HG03558 (cell line): Measurements from ENCODE around the gene SLC7A11.

Experiments used
- ATAC-seq: cut with Tn5 transposase; IDR thresholded peaks from one replicate; pipeline ENCODE4 v1.9.1; 2021; ENCODE audit warnings: moderate number of reproducible peaks; ENCODE audit not compliant: unreplicated experiment; ENCODE audit errors: extremely low read depth

Gene SLC7A11

GRCh38 chr4:138177278-138177968 lies 64.7 kb downstream of the SLC7A11 start:
- no peak for ATAC-seq

GRCh38 chr4:138174981-138175794 lies 67.0 kb downstream of the SLC7A11 start:
- ATAC-seq: no peak

- ATAC-seq: no peak
These were observed 77.9 kb downstream of the SLC7A11 start for GRCh38 chr4:138164208-138164607.

- no peak for ATAC-seq
These were observed 79.0 kb downstream of the SLC7A11 start for GRCh38 chr4:138163171-138163570.

GRCh38 chr4:138162259-138162658 lies 79.9 kb downstream of the SLC7A11 start:
- no peak for ATAC-seq

GRCh38 chr4:138161351-138161750 lies 80.8 kb downstream of the SLC7A11 start:
- ATAC-seq: no peak

GRCh38 chr4:138158746-138159297 lies 83.3 kb downstream of the SLC7A11 start:
- ATAC-seq: peak; percentile 54

- no peak for ATAC-seq
These were observed 101.3 kb downstream of the SLC7A11 start for GRCh38 chr4:138140879-138141278.

GRCh38 chr4:138138774-138139173 lies 103.4 kb downstream of the SLC7A11 start:
- ATAC-seq: no peak

- no peak for ATAC-seq
These were observed 106.5 kb downstream of the SLC7A11 start for GRCh38 chr4:138135610-138136009.

GRCh38 chr4:138118270-138118669 lies 123.9 kb downstream of the SLC7A11 start:
- ATAC-seq: no peak

- ATAC-seq: no peak
These were observed 127.1 kb downstream of the SLC7A11 start for GRCh38 chr4:138115053-138115452.

GRCh38 chr4:138114434-138114833 lies 127.7 kb downstream of the SLC7A11 start:
- ATAC-seq: peak; percentile 96
